ENCODE measurements around the gene CTSO. TPM values are rescaled to one million over a fixed set of nuclear protein-coding genes. Genes with fewer than 3 reads are reported as not detected.

CTSO gene
- total RNA-seq, result 30.5 TPM
- long read RNA-seq, transcript CTSO-201 (8 exons, 2,954 nt), result major isoform, 120 of 133 reads
- long read RNA-seq, partial matches to known transcripts, result 6 of 133 reads
- long read RNA-seq, other reads (novel, unspliced or antisense), result 7 of 133 reads

GRCh38 chr4:155953151-155954117 lies at the start of gene CTSO:
Gene CTSO, minus strand, starts transcription at chr4:155953866. Its CDS starts 19 bp downstream, at chr4:155953847.
- peak; percentile 72 for TF ChIP-seq CTCF (IDR thresholded peaks at IDR 0.05)
- peak; percentile 91 for DNase-seq
- ATAC-seq, result peak; percentile 97
- intact Hi-C loops (cut with DNase I), result loop anchor here (10.0 kb wide), 1 partner anchor 149 kb away; no protein-coding TSS in a partner anchor
- H3K4me1 ChIP-seq, result peaks cover 9% of the 10 kb centered on the region
- peak within 1 kb of the TSS; percentile 99 for H3K27ac ChIP-seq
- H3K36me3 ChIP-seq, result no peaks in the 10 kb centered on the region
- H3K4me3 ChIP-seq, result peak within 1 kb of the TSS; percentile 73
- H3K9me3 ChIP-seq, result no peaks in the 10 kb centered on the region
- no peaks in the 10 kb centered on the region for H3K27me3 ChIP-seq

- intact Hi-C loops (cut with DNase I), result no loop called here
- Histone ChIP-seq H3K27me3 (no peaks in the 10 kb centered on the region), H3K36me3 (no peaks in the 10 kb centered on the region), H3K4me3 (no peak overlapping the region), H3K9me3 (no peaks in the 10 kb centered on the region), H3K27ac (no peak overlapping the region), H3K4me1 (no peaks in the 10 kb centered on the region)
- no peak for TF ChIP-seq CTCF (IDR thresholded peaks at IDR 0.05)
- DNase-seq (no peak), ATAC-seq (no peak)
Observed at GRCh38 chr4:156000491-156000890, 46.8 kb upstream of the CTSO start.

- H3K4me1 ChIP-seq, result no peaks in the 10 kb centered on the region
- H3K9me3 ChIP-seq, result no peaks in the 10 kb centered on the region
- DNase-seq (no peak), ATAC-seq (no peak)
- H3K36me3 ChIP-seq, result no peaks in the 10 kb centered on the region
- H3K27me3 ChIP-seq, result no peaks in the 10 kb centered on the region
- TF ChIP-seq CTCF (IDR thresholded peaks at IDR 0.05), result no peak
- H3K4me3 ChIP-seq, result no peak overlapping the region
- H3K27ac ChIP-seq, result no peak overlapping the region
- intact Hi-C loops (cut with DNase I), result no loop called here
Observed at GRCh38 chr4:155999725-156000124, 46.1 kb upstream of the CTSO start.

GRCh38 chr4:155995069-155995468 lies 41.4 kb upstream of the CTSO start:
- ATAC-seq (no peak), DNase-seq (no peak)
- H3K4me1 ChIP-seq, result no peaks in the 10 kb centered on the region
- H3K9me3 ChIP-seq, result no peaks in the 10 kb centered on the region
- no peak for TF ChIP-seq CTCF (IDR thresholded peaks at IDR 0.05)
- intact Hi-C loops (cut with DNase I), result no loop called here
- H3K27ac ChIP-seq, result no peak overlapping the region
- no peaks in the 10 kb centered on the region for H3K27me3 ChIP-seq
- H3K4me3 ChIP-seq, result no peak overlapping the region
- no peaks in the 10 kb centered on the region for H3K36me3 ChIP-seq

- Histone ChIP-seq H3K27ac (no peak overlapping the region), H3K4me1 (no peaks in the 10 kb centered on the region), H3K4me3 (no peak overlapping the region), H3K36me3 (no peaks in the 10 kb centered on the region), H3K27me3 (no peaks in the 10 kb centered on the region), H3K9me3 (no peaks in the 10 kb centered on the region)
- ATAC-seq, result no peak
- intact Hi-C loops (cut with DNase I), result no loop called here
- DNase-seq, result no peak
- no peak for TF ChIP-seq CTCF (IDR thresholded peaks at IDR 0.05)
Observed at GRCh38 chr4:155984106-155984797, 30.6 kb upstream of the CTSO start.
